ENCODE results near the gene NKAIN2.

Gene NKAIN2

DNA sequence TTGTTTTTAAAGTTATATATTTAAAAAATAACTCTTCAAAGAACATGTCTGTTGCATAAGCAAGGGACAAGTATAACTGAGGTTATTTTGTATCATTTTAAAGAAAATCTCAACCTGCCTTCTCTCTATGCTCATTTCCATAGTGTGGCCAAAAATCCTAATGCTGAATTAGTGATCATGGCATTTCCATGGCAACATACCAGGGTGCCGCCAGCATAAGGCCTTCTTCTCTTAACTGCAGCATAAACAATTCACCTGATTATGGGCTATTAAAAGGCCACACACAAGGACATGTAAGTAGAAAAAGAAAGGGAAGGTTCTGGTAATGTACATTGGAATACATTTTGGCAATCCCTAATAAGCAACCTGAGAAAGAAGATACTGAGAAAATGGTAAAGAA is 1063.5 kb downstream of the NKAIN2 start (continued):
- TF ChIP-seq, protein P1, sequence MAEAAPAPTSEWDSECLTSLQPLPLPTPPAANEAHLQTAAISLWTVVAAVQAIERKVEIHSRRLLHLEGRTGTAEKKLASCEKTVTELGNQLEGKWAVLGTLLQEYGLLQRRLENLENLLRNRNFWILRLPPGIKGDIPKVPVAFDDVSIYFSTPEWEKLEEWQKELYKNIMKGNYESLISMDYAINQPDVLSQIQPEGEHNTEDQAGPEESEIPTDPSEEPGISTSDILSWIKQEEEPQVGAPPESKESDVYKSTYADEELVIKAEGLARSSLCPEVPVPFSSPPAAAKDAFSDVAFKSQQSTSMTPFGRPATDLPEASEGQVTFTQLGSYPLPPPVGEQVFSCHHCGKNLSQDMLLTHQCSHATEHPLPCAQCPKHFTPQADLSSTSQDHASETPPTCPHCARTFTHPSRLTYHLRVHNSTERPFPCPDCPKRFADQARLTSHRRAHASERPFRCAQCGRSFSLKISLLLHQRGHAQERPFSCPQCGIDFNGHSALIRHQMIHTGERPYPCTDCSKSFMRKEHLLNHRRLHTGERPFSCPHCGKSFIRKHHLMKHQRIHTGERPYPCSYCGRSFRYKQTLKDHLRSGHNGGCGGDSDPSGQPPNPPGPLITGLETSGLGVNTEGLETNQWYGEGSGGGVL (tag by site-specific recombination; IDR thresholded peaks at IDR 0.05): no peak

DNA sequence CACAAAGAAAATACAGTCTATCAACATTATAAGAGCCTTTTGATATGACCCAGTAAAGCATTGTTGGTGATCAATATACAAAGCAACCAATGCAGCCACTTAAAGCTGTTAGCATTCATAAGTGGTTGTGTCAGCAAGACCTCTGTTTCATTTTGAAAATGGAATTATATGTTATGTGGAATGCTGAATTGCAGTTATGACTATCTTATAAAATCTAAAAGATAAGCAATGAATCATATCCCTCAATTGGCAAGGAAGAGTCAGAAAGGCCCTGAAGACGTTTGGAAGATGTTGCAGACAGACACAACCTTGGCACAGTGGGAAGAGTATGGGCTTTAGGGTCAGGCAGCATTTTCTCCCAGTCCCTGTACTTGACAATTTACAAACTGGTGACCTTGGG is 1064.8 kb downstream of the NKAIN2 start:
- CTCF ChIA-PET: interaction anchor here (0.6 to 10.4 kb wide), 6 partner anchors 11 to 492 kb away, joined by 3 to 151 read pairs (median 4); partner anchors contain the start of gene TPD52L1
- Histone ChIP-seq H3K4me1 (ENCODE audit: control insufficient read depth, insufficient read depth, low read length) (no peaks in the 10 kb centered on the region), H3K36me3 (ENCODE audit: control insufficient read depth in 2 of 2, insufficient read depth in 1 of 2, low read length in 2 of 2) (no peaks in the 10 kb centered on the region), H3K4me3 (ENCODE audit: low read depth, low read length) (no peak overlapping the region), H3K27ac (ENCODE audit: extremely low read depth, low read depth, low read length) (no peak overlapping the region), H3K9me3 (ENCODE audit: control insufficient read depth, insufficient read depth, low read depth, low read length) (no peaks in the 10 kb centered on the region)
- TF ChIP-seq BCL11B (tag by site-specific recombination; IDR thresholded peaks at IDR 0.05; ENCODE audit: low read depth) (no peak), ZBTB48 (tag by site-specific recombination; IDR thresholded peaks at IDR 0.05) (no peak), GLIS2 (tag by site-specific recombination; IDR thresholded peaks at IDR 0.05) (no peak), ZNF138 (tag by site-specific recombination; IDR thresholded peaks at IDR 0.05; ENCODE audit: borderline replicate concordance) (no peak), MYNN (tag by site-specific recombination; IDR thresholded peaks at IDR 0.05; ENCODE audit: borderline replicate concordance) (no peak), ZNF157 (tag by site-specific recombination; IDR thresholded peaks at IDR 0.05) (no peak), ZNF600 (tag by site-specific recombination; IDR thresholded peaks at IDR 0.05) (no peak), PRDM1 (tag by site-specific recombination; IDR thresholded peaks at IDR 0.05) (no peak), ZNF830 (tag by site-specific recombination; IDR thresholded peaks at IDR 0.05; ENCODE audit: low read depth) (no peak), ZNF394 (tag by site-specific recombination; IDR thresholded peaks at IDR 0.05; ENCODE audit: borderline replicate concordance) (no peak), ZNF610 (tag by site-specific recombination; IDR thresholded peaks at IDR 0.05; ENCODE audit: borderline replicate concordance) (no peak), ZNF239 (tag by site-specific recombination; IDR thresholded peaks at IDR 0.05) (no peak), ZBTB21 (tag by site-specific recombination; IDR thresholded peaks at IDR 0.05) (no peak)
- TF ChIP-seq, protein P2, sequence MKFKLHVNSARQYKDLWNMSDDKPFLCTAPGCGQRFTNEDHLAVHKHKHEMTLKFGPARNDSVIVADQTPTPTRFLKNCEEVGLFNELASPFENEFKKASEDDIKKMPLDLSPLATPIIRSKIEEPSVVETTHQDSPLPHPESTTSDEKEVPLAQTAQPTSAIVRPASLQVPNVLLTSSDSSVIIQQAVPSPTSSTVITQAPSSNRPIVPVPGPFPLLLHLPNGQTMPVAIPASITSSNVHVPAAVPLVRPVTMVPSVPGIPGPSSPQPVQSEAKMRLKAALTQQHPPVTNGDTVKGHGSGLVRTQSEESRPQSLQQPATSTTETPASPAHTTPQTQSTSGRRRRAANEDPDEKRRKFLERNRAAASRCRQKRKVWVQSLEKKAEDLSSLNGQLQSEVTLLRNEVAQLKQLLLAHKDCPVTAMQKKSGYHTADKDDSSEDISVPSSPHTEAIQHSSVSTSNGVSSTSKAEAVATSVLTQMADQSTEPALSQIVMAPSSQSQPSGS (tag by site-specific recombination; IDR thresholded peaks at IDR 0.05; ENCODE audit: low read depth): no peak
- TF ChIP-seq, protein P3, sequence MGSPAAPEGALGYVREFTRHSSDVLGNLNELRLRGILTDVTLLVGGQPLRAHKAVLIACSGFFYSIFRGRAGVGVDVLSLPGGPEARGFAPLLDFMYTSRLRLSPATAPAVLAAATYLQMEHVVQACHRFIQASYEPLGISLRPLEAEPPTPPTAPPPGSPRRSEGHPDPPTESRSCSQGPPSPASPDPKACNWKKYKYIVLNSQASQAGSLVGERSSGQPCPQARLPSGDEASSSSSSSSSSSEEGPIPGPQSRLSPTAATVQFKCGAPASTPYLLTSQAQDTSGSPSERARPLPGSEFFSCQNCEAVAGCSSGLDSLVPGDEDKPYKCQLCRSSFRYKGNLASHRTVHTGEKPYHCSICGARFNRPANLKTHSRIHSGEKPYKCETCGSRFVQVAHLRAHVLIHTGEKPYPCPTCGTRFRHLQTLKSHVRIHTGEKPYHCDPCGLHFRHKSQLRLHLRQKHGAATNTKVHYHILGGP (tag by site-specific recombination; IDR thresholded peaks at IDR 0.05): no peak
- TF ChIP-seq, protein P4, sequence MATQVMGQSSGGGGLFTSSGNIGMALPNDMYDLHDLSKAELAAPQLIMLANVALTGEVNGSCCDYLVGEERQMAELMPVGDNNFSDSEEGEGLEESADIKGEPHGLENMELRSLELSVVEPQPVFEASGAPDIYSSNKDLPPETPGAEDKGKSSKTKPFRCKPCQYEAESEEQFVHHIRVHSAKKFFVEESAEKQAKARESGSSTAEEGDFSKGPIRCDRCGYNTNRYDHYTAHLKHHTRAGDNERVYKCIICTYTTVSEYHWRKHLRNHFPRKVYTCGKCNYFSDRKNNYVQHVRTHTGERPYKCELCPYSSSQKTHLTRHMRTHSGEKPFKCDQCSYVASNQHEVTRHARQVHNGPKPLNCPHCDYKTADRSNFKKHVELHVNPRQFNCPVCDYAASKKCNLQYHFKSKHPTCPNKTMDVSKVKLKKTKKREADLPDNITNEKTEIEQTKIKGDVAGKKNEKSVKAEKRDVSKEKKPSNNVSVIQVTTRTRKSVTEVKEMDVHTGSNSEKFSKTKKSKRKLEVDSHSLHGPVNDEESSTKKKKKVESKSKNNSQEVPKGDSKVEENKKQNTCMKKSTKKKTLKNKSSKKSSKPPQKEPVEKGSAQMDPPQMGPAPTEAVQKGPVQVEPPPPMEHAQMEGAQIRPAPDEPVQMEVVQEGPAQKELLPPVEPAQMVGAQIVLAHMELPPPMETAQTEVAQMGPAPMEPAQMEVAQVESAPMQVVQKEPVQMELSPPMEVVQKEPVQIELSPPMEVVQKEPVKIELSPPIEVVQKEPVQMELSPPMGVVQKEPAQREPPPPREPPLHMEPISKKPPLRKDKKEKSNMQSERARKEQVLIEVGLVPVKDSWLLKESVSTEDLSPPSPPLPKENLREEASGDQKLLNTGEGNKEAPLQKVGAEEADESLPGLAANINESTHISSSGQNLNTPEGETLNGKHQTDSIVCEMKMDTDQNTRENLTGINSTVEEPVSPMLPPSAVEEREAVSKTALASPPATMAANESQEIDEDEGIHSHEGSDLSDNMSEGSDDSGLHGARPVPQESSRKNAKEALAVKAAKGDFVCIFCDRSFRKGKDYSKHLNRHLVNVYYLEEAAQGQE (tag by site-specific recombination; IDR thresholded peaks at IDR 0.05): no peak
- TF ChIP-seq, protein P5, sequence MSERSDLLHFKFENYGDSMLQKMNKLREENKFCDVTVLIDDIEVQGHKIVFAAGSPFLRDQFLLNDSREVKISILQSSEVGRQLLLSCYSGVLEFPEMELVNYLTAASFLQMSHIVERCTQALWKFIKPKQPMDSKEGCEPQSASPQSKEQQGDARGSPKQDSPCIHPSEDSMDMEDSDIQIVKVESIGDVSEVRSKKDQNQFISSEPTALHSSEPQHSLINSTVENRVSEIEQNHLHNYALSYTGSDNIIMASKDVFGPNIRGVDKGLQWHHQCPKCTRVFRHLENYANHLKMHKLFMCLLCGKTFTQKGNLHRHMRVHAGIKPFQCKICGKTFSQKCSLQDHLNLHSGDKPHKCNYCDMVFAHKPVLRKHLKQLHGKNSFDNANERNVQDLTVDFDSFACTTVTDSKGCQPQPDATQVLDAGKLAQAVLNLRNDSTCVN (tag by site-specific recombination; optimal IDR thresholded peaks at IDR 0.05): no peak
- TF ChIP-seq, protein P6, sequence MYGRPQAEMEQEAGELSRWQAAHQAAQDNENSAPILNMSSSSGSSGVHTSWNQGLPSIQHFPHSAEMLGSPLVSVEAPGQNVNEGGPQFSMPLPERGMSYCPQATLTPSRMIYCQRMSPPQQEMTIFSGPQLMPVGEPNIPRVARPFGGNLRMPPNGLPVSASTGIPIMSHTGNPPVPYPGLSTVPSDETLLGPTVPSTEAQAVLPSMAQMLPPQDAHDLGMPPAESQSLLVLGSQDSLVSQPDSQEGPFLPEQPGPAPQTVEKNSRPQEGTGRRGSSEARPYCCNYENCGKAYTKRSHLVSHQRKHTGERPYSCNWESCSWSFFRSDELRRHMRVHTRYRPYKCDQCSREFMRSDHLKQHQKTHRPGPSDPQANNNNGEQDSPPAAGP (tag by site-specific recombination; IDR thresholded peaks at IDR 0.05): no peak
- TF ChIP-seq, protein P7, sequence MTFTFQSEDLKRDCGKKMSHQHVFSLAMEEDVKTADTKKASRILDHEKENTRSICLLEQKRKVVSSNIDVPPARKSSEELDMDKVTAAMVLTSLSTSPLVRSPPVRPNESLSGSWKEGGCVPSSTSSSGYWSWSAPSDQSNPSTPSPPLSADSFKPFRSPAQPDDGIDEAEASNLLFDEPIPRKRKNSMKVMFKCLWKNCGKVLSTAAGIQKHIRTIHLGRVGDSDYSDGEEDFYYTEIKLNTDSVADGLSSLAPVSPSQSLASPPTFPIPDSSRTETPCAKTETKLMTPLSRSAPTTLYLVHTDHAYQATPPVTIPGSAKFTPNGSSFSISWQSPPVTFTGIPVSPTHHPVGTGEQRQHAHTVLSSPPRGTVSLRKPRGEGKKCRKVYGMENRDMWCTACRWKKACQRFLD (tag by site-specific recombination; IDR thresholded peaks at IDR 0.05): no peak
- POLR2A ChIA-PET: no interaction called here
